Tibial artery (tissue), 4 donors: ENCODE results near the gene MARK4.

Experiments used
- DNase-seq, 2 donors: peaks; one replicate each; pipeline ENCODE4 v3.0.0-alpha.2; 2019
- H3K27ac ChIP-seq, 2 donors: fragments of 200-600 bp; sonication (generic) in 1 of 2; 1 replicate in 1 of 2; 2 replicates in 1 of 2; pipeline ENCODE4 v1.5.1; 2018 to 2019; ENCODE audit warnings: mild to moderate bottlenecking in 1 of 2
- H3K27me3 ChIP-seq, 2 donors: fragments of 200-600 bp; sonication (generic) in 1 of 2; one replicate each; pipeline versions ENCODE4 v1.5.1 to v1.6.0; 2016 to 2019
- H3K36me3 ChIP-seq, 3 donors: fragments of 200-600 bp; sonication (generic) in 2 of 3; one replicate each; pipeline ENCODE4 v1.5.1; 2016 to 2019; ENCODE audit warnings: mild to moderate bottlenecking in 2 of 3
- H3K4me1 ChIP-seq, 4 donors: fragments of 200-600 bp; sonication (generic) in 2 of 4; 1 replicate in 3 of 4; 2 replicates in 1 of 4; pipeline ENCODE4 v1.5.1; 2016 to 2019
- H3K4me3 ChIP-seq, 2 donors: fragments of 200-600 bp; sonication (generic) in 1 of 2; 1 replicate in 1 of 2; 2 replicates in 1 of 2; pipeline ENCODE4 v1.5.1; 2018 to 2019; ENCODE audit warnings: mild to moderate bottlenecking in 2 of 2
- H3K9me3 ChIP-seq, 3 donors: fragments of 200-600 bp; sonication (generic) in 1 of 3; one replicate each; pipeline ENCODE4 v1.5.1; 2016 to 2019
- CTCF ChIP-seq, 2 experiments: fragments of 200-600 bp in 1 of 2; fragments of 450-650 bp in 1 of 2; IDR thresholded peaks; one replicate each; pipeline ENCODE4 v1.5.1; 2017 to 2019; ENCODE audit warnings: antibody characterized with exemption in 2 of 2, mild to moderate bottlenecking in 1 of 2, moderate library complexity in 1 of 2
- intact Hi-C: fragments of 100-400 bp; cut with DNase I; formaldehyde crosslinking; loops from one replicate; pipeline ENCODE4 v1.15.0; 2023; ENCODE audit warnings: low total_unique reads

MARK4 gene

GRCh38 chr19:45352914-45353796 is 102.1 kb downstream of the MARK4 start:
- H3K27ac ChIP-seq: no peak overlapping the region
- H3K4me1 ChIP-seq: no peaks in the 10 kb centered on the region
- peaks cover 0 to 77% (median 32%) of the 10 kb centered on the region in 3 donors for H3K36me3 ChIP-seq
- no peak for DNase-seq
- intact Hi-C loops: no loop called here
- no peak overlapping the region for H3K4me3 ChIP-seq
- TF ChIP-seq CTCF (IDR thresholded peaks at IDR 0.05): no peak
- H3K9me3 ChIP-seq: no peaks in the 10 kb centered on the region
- peaks cover 0 to 6% of the 10 kb centered on the region in 2 donors for H3K27me3 ChIP-seq

- H3K4me3 ChIP-seq: no peak overlapping the region
- no peaks in the 10 kb centered on the region for H3K27me3 ChIP-seq
- intact Hi-C loops: no loop called here
- no peaks in the 10 kb centered on the region for H3K4me1 ChIP-seq
- no peak overlapping the region for H3K27ac ChIP-seq
- peaks cover 0 to 88% (median 33%) of the 10 kb centered on the region in 3 donors for H3K36me3 ChIP-seq
- TF ChIP-seq CTCF (IDR thresholded peaks at IDR 0.05): no peak
- no peak for DNase-seq
- no peaks in the 10 kb centered on the region for H3K9me3 ChIP-seq
Observed at GRCh38 chr19:45354241-45354842, 103.3 kb downstream of the MARK4 start.
